HCT116 (cell line): ENCODE results near the gene IQCM. TPM values are rescaled to one million over a fixed set of nuclear protein-coding genes. Genes with fewer than 3 reads are reported as not detected.

Experiments used
- ATAC-seq: fragments of 200-7000 bp; cut with Tn5 transposase; 2 replicates; pipeline ENCODE4 v1.9.1; 2020; ENCODE audit warnings: mild to moderate bottlenecking, moderate library complexity
- BruUV-seq: library from RNA; stranded (reverse); fragments of 400-500 nt; replicated peaks from 2 replicates; lab custom pipeline; 2021; lab: Mats Ljungman, UMichigan
- CTCF ChIA-PET: fragments of 300-600 bp; sonication (Branson Sonifier 250); formaldehyde crosslinking; loops from one replicate; lab custom pipeline; 2021; ENCODE audit warnings: antibody characterized with exemption; lab: Charles Lee
- POLR2A ChIA-PET: fragments of 300-600, 350-600 bp; sonication (Branson Sonifier 250); formaldehyde crosslinking; loops from one replicate; lab custom pipeline; 2021; ENCODE audit warnings: antibody characterized with exemption; lab: Charles Lee
- RAD21 ChIA-PET, 2 experiments: fragments of 300-600 bp; sonication (Branson Sonifier 250); formaldehyde crosslinking; loops; one replicate each; lab custom pipeline; 2023; ENCODE audit warnings: low total read pairs in 2 of 2; ENCODE audit not compliant: uncharacterized antibody in 2 of 2, unreplicated experiment in 2 of 2, low non-redundant PET in 1 of 2; lab: Charles Lee
- DNase-seq: peaks from one replicate; pipeline ENCODE4 v3.0.0-alpha.2; 2010; ENCODE audit warnings: low read depth, low spot score
- H2AFZ ChIP-seq: fragments of 200-600 bp; shearing (Covaris generic), sonication (generic); 2 replicates; pipeline ENCODE4 v1.6.1; 2017; ENCODE audit warnings: low read depth, mixed run types, mixed read lengths, antibody characterized with exemption, low read length; ENCODE audit not compliant: poor library complexity, severe bottlenecking
- H3K27ac ChIP-seq: 2 replicates; pipeline ENCODE4 v1.5.1; 2012; ENCODE audit warnings: low read depth, low read length
- H3K27me3 ChIP-seq: fragments of 200-600 bp; sonication (generic); 2 replicates; pipeline ENCODE4 v1.6.1; 2016; ENCODE audit warnings: mixed run types, low read length, mixed read lengths; ENCODE audit not compliant: insufficient read depth
- H3K36me3 ChIP-seq, 2 experiments: fragments of 200-500 bp in 1 of 2; fragments of 200-600 bp in 1 of 2; sonication (Bioruptor generic) in 1 of 2; sonication (generic) in 1 of 2; 2 replicates each; pipeline versions ENCODE4 v1.5.1 to v1.6.1; 2014 to 2016; ENCODE audit warnings: low read length in 2 of 2, inconsistent platforms in 1 of 2, mixed read lengths in 1 of 2, mixed run types in 1 of 2; ENCODE audit not compliant: insufficient read depth in 2 of 2, control insufficient read depth in 1 of 2
- H3K4me1 ChIP-seq, 2 experiments: fragments of 200-600 bp in 1 of 2; sonication (generic) in 1 of 2; 2 replicates each; pipeline versions ENCODE4 v1.5.1 to v1.6.1; 2012 to 2017; ENCODE audit warnings: low read length in 2 of 2, inconsistent platforms in 1 of 2, mild to moderate bottlenecking in 1 of 2, mixed read lengths in 1 of 2, mixed run types in 1 of 2, moderate library complexity in 1 of 2; ENCODE audit not compliant: insufficient read depth in 2 of 2, control insufficient read depth in 1 of 2
- H3K4me2 ChIP-seq: fragments of 200-600 bp; sonication (generic); 2 replicates; pipeline ENCODE4 v1.6.1; 2017; ENCODE audit warnings: mixed run types, low read length, mixed read lengths
- H3K4me3 ChIP-seq, 2 experiments: fragments of 200-600 bp in 1 of 2; sonication (generic) in 1 of 2; replicated peaks in 1 of 2; 2 replicates each; pipeline ENCODE4 v1.5.1; 2011 to 2016; ENCODE audit warnings: low read length in 2 of 2, control low read depth in 1 of 2, low read depth in 1 of 2, mild to moderate bottlenecking in 1 of 2, mixed read lengths in 1 of 2, mixed run types in 1 of 2
- H3K79me2 ChIP-seq: fragments of 200-600 bp; sonication (generic); 2 replicates; pipeline ENCODE4 v1.6.1; 2017; ENCODE audit warnings: mild to moderate bottlenecking, mixed run types, low read length, moderate library complexity, mixed read lengths; ENCODE audit not compliant: insufficient read depth
- H3K9ac ChIP-seq: fragments of 200-600 bp; sonication (generic); 2 replicates; pipeline ENCODE4 v1.6.1; 2016; ENCODE audit warnings: low read length, mixed read lengths
- H3K9me2 ChIP-seq: fragments of 200-600 bp; sonication (generic), shearing (Covaris generic); 2 replicates; pipeline ENCODE4 v1.6.1; 2017; ENCODE audit warnings: mixed run types, mild to moderate bottlenecking, moderate library complexity; ENCODE audit not compliant: insufficient read depth
- H3K9me3 ChIP-seq, 2 experiments: fragments of 200-500 bp in 1 of 2; fragments of 200-600 bp in 1 of 2; sonication (Bioruptor generic) in 1 of 2; sonication (generic) in 1 of 2; 2 replicates each; pipeline ENCODE4 v1.6.1; 2014 to 2017; ENCODE audit warnings: low read length in 2 of 2, mixed read lengths in 2 of 2, inconsistent platforms in 1 of 2, low read depth in 1 of 2, mild to moderate bottlenecking in 1 of 2, mixed run types in 1 of 2, moderate library complexity in 1 of 2; ENCODE audit not compliant: control insufficient read depth in 1 of 2, insufficient read depth in 1 of 2
- H4K20me1 ChIP-seq: fragments of 200-600 bp; sonication (generic), shearing (Covaris generic); 2 replicates; pipeline ENCODE4 v1.6.1; 2017; ENCODE audit warnings: mixed run types, mild to moderate bottlenecking, moderate library complexity; ENCODE audit not compliant: insufficient read depth
- CBX3 ChIP-seq: IDR thresholded peaks from 2 replicates; pipeline ENCODE4 v1.6.1; 2012; ENCODE audit warnings: low read depth
- CEBPB ChIP-seq: IDR thresholded peaks from 2 replicates; pipeline ENCODE4 v1.6.1; 2012; ENCODE audit warnings: low read depth
- ELF1 ChIP-seq: IDR thresholded peaks from 2 replicates; pipeline ENCODE4 v1.6.1; 2012; ENCODE audit warnings: low read depth, borderline replicate concordance
- EZH2 ChIP-seq: fragments of 200-600 bp; sonication (generic); IDR thresholded peaks from 2 replicates; pipeline ENCODE4 v1.6.1; 2017; ENCODE audit warnings: antibody characterized with exemption, mixed run types
- FOSL1 ChIP-seq: IDR thresholded peaks from 2 replicates; pipeline ENCODE4 v1.6.1; 2012; ENCODE audit warnings: low read depth
- JUND ChIP-seq: IDR thresholded peaks from 2 replicates; pipeline ENCODE4 v1.6.1; 2012
- POLR2A ChIP-seq: IDR thresholded peaks from 2 replicates; pipeline ENCODE4 v1.7.0; 2011; ENCODE audit warnings: borderline replicate concordance; ENCODE audit not compliant: insufficient read depth, insufficient read length; ENCODE audit errors: extremely low read depth
- POLR2AphosphoS5 ChIP-seq: IDR thresholded peaks from 2 replicates; pipeline ENCODE4 v1.6.1; 2011; ENCODE audit warnings: mild to moderate bottlenecking, low read depth, low read length, moderate library complexity
- RAD21 ChIP-seq: IDR thresholded peaks from 2 replicates; pipeline ENCODE4 v1.6.1; 2012; ENCODE audit warnings: low read depth, mild to moderate bottlenecking
- SIN3A ChIP-seq: IDR thresholded peaks from 2 replicates; pipeline ENCODE4 v1.6.1; 2012; ENCODE audit warnings: low read depth
- SP1 ChIP-seq: IDR thresholded peaks from 2 replicates; pipeline ENCODE4 v1.6.1; 2012; ENCODE audit warnings: low read depth
- SRF ChIP-seq: IDR thresholded peaks from 2 replicates; pipeline ENCODE4 v1.6.1; 2012; ENCODE audit warnings: low read depth
- TCF7L2 ChIP-seq: IDR thresholded peaks from 2 replicates; pipeline ENCODE4 v1.7.0; 2011; ENCODE audit warnings: borderline replicate concordance, inconsistent platforms; ENCODE audit not compliant: insufficient read depth, insufficient read length; ENCODE audit errors: extremely low read depth
- YY1 ChIP-seq: IDR thresholded peaks from 2 replicates; pipeline ENCODE4 v1.6.1; 2011; ENCODE audit warnings: low read length, low read depth, moderate library complexity, mild to moderate bottlenecking; ENCODE audit not compliant: insufficient replicate concordance; ENCODE audit errors: extremely low read depth
- ZFX ChIP-seq: fragments of 450-650 bp; IDR thresholded peaks from 2 replicates; pipeline ENCODE4 v1.6.1; 2017
- ZNF274 ChIP-seq: fragments of 200-500 bp; sonication (Bioruptor generic); IDR thresholded peaks from 2 replicates; pipeline ENCODE4 v1.6.1; 2014; ENCODE audit warnings: mild to moderate bottlenecking, low read depth, low read length, inconsistent platforms
- intact Hi-C: fragments of 100-400 bp; cut with micrococcal nuclease; formaldehyde crosslinking; loops from 2 replicates; pipeline ENCODE4 v1.10.0; 2022
- total RNA-seq: library from RNA; stranded (reverse); gene quantifications from one replicate; pipeline ENCODE4 v1.2.1, GENCODE V29; 2021; ENCODE audit not compliant: unreplicated experiment
- TF ChIP-seq, protein P1 (sequence below): IDR thresholded peaks from 2 replicates; pipeline ENCODE4 v1.6.1; 2012; ENCODE audit warnings: low read depth
- TF ChIP-seq, protein P2 (sequence below): IDR thresholded peaks from 2 replicates; pipeline ENCODE4 v1.6.1; 2012
- TF ChIP-seq, protein P3 (sequence below): IDR thresholded peaks from 2 replicates; pipeline ENCODE4 v1.6.1; 2011; ENCODE audit warnings: mild to moderate bottlenecking, low read length, moderate library complexity; ENCODE audit not compliant: insufficient replicate concordance; ENCODE audit errors: extremely low read depth
- TF ChIP-seq, protein P4 (sequence below): IDR thresholded peaks from 2 replicates; pipeline ENCODE4 v1.6.1; 2012

IQCM gene
- total RNA-seq, 1 experiment from 2014 or later = 0.20 TPM

DNA sequence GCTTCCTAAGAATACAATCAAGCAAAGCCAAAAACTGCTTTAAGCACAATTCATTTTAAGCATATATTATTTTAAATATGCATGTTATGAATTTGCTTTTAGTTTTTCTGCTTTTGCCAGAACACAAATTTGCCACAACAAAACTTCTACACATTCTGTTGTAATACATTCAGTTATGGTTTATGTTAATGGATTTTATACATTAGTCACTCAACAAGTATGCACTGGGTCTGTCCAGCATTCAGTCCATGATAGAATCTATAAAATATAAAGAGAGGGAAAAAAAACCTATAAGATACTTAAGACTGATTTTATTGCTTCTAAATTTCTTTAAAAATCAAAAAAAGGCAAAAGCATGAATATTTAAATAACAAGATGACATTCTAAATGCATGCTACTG lies 22.2 kb downstream of the IQCM start:
- ChIA-PET CTCF (no interaction called here), RAD21 (no interaction called here), POLR2A (no interaction called here)
- H3K4me3 ChIP-seq = no peak overlapping the region
- no peak for DNase-seq
- intact Hi-C loops = no loop called here
- no peaks in the 10 kb centered on the region for H3K36me3 ChIP-seq
- no peak for ATAC-seq
- H3K9me3 ChIP-seq = no peaks in the 10 kb centered on the region
- no peak overlapping the region for H2AFZ ChIP-seq
- H3K79me2 ChIP-seq = no peaks in the 10 kb centered on the region
- BruUV-seq = no TSS peak
- H3K27me3 ChIP-seq = no peaks in the 10 kb centered on the region
- no peaks in the 10 kb centered on the region for H3K9me2 ChIP-seq
- H3K9ac ChIP-seq = no peak overlapping the region
- no peaks in the 10 kb centered on the region for H4K20me1 ChIP-seq
- TF ChIP-seq ZNF274 (no peak), POLR2AphosphoS5 (no peak), SP1 (no peak), ELF1 (no peak), JUND (no peak), POLR2A (no peak), ZFX (no peak), TCF7L2 (no peak), CBX3 (no peak), FOSL1 (no peak), CEBPB (no peak), YY1 (no peak), SIN3A (no peak), EZH2 (no peak), SRF (no peak), RAD21 (no peak)
- TF ChIP-seq, protein P1, sequence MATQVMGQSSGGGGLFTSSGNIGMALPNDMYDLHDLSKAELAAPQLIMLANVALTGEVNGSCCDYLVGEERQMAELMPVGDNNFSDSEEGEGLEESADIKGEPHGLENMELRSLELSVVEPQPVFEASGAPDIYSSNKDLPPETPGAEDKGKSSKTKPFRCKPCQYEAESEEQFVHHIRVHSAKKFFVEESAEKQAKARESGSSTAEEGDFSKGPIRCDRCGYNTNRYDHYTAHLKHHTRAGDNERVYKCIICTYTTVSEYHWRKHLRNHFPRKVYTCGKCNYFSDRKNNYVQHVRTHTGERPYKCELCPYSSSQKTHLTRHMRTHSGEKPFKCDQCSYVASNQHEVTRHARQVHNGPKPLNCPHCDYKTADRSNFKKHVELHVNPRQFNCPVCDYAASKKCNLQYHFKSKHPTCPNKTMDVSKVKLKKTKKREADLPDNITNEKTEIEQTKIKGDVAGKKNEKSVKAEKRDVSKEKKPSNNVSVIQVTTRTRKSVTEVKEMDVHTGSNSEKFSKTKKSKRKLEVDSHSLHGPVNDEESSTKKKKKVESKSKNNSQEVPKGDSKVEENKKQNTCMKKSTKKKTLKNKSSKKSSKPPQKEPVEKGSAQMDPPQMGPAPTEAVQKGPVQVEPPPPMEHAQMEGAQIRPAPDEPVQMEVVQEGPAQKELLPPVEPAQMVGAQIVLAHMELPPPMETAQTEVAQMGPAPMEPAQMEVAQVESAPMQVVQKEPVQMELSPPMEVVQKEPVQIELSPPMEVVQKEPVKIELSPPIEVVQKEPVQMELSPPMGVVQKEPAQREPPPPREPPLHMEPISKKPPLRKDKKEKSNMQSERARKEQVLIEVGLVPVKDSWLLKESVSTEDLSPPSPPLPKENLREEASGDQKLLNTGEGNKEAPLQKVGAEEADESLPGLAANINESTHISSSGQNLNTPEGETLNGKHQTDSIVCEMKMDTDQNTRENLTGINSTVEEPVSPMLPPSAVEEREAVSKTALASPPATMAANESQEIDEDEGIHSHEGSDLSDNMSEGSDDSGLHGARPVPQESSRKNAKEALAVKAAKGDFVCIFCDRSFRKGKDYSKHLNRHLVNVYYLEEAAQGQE = no peak
- TF ChIP-seq, protein P2, sequence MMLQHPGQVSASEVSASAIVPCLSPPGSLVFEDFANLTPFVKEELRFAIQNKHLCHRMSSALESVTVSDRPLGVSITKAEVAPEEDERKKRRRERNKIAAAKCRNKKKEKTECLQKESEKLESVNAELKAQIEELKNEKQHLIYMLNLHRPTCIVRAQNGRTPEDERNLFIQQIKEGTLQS = no peak
- TF ChIP-seq, protein P3, sequence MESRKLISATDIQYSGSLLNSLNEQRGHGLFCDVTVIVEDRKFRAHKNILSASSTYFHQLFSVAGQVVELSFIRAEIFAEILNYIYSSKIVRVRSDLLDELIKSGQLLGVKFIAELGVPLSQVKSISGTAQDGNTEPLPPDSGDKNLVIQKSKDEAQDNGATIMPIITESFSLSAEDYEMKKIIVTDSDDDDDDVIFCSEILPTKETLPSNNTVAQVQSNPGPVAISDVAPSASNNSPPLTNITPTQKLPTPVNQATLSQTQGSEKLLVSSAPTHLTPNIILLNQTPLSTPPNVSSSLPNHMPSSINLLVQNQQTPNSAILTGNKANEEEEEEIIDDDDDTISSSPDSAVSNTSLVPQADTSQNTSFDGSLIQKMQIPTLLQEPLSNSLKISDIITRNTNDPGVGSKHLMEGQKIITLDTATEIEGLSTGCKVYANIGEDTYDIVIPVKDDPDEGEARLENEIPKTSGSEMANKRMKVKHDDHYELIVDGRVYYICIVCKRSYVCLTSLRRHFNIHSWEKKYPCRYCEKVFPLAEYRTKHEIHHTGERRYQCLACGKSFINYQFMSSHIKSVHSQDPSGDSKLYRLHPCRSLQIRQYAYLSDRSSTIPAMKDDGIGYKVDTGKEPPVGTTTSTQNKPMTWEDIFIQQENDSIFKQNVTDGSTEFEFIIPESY = no peak
- TF ChIP-seq, protein P4, sequence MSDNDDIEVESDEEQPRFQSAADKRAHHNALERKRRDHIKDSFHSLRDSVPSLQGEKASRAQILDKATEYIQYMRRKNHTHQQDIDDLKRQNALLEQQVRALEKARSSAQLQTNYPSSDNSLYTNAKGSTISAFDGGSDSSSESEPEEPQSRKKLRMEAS = no peak
- TF ChIP-seq, all 23 proteins: peak for 0
- H3K4me2 ChIP-seq = no peak overlapping the region
- no peak overlapping the region for H3K27ac ChIP-seq
- no peaks in the 10 kb centered on the region for H3K4me1 ChIP-seq
